Coronary artery (tissue), 2 donors: ENCODE measurements around the gene OXLD1.

Experiments
- DNase-seq: peaks from one replicate; pipeline ENCODE4 v3.0.0-alpha.2; 2017; ENCODE audit warnings: low spot score
- H3K27ac ChIP-seq, 2 donors: fragments of 200-600 bp; sonication (generic); one replicate each; pipeline ENCODE4 v1.5.1; 2016 to 2019
- H3K4me3 ChIP-seq: fragments of 200-600 bp; sonication (generic); 2 replicates; pipeline ENCODE4 v1.5.1; 2016; ENCODE audit warnings: mild to moderate bottlenecking, moderate library complexity
- TF ChIP-seq, protein P1 (sequence below): fragments of 200-600 bp; sonication (generic); IDR thresholded peaks from one replicate; pipeline ENCODE4 v1.5.1; 2019; ENCODE audit warnings: antibody characterized with exemption

OXLD1 gene

DNA sequence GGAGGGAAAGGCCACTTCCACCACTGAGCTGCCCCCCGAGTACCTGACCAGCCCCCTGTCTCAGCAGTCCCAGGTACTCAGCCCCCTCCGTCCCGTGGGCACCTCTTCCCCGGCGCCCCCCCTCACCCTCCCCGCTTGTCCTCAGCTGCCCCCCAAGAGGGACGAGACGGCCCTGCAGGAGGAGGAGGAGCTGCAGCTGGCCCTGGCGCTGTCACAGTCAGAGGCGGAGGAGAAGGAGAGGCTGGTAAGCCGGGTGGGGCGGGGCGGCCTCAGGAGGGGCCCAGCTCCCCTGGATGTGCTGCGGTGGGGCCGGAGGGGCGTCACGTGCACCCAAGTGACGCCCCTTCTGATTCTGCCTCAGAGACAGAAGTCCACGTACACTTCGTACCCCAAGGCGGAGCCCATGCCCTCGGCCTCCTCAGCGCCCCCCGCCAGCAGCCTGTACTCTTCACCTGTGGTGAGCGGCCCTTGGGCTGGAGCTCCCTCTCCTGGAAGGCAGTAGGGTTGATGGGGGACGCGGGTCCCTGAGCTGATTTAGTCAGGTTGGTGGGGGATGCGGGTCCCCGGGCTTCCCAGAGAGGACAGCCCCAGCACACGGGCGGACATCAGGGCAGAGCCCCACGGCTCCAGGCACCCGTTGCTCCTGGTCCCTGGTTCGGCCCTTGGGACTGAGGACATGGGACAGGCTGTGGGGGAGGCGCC lies 27.3 kb upstream of the OXLD1 start:
- H3K27ac ChIP-seq = no peak overlapping the region
- TF ChIP-seq, protein P1, sequence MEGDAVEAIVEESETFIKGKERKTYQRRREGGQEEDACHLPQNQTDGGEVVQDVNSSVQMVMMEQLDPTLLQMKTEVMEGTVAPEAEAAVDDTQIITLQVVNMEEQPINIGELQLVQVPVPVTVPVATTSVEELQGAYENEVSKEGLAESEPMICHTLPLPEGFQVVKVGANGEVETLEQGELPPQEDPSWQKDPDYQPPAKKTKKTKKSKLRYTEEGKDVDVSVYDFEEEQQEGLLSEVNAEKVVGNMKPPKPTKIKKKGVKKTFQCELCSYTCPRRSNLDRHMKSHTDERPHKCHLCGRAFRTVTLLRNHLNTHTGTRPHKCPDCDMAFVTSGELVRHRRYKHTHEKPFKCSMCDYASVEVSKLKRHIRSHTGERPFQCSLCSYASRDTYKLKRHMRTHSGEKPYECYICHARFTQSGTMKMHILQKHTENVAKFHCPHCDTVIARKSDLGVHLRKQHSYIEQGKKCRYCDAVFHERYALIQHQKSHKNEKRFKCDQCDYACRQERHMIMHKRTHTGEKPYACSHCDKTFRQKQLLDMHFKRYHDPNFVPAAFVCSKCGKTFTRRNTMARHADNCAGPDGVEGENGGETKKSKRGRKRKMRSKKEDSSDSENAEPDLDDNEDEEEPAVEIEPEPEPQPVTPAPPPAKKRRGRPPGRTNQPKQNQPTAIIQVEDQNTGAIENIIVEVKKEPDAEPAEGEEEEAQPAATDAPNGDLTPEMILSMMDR = no peak
- no peak for DNase-seq
- no peak overlapping the region for H3K4me3 ChIP-seq

DNA sequence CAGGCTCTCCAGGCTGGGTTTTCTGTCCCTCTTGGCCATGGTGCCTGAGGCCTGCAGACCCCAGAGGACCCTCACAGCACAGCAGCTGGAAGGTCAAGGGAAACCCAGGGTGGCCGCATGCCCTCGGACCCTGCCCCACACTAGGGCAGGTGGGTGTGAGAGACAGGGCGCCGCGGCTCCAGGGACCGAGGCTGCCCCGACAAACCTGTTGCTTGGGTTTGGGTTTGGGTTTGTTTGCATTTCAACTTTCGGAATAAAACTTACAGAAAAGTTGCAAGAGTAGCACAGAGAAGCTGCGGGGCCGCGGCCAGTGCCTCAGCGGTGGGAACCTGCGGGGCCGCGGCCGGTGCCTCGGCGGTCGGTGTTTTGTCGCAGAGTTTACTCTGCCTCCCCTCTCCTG lies 25.2 kb upstream of the OXLD1 start:
- no peak for DNase-seq
- H3K4me3 ChIP-seq = no peak overlapping the region
- no peak overlapping the region for H3K27ac ChIP-seq
- TF ChIP-seq, protein P1 = no peak

DNA sequence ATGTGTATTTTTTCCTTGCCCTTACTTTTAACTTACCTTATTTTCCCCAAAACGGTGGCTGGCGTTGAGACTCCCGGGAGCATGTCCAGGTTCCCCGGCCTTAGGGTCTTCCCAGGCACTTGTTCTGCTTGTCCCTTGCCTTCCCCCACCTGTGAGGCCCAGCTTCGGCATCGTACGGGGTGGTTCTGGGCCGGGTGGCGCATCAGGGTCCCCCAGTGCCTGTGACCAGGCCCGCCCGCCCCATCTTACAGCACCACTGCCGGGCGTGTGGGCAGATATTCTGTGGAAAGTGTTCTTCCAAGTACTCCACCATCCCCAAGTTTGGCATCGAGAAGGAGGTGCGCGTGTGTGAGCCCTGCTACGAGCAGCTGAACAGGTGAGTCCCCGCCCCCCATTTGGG lies 24.8 kb upstream of the OXLD1 start:
- TF ChIP-seq, protein P1 = no peak
- DNase-seq = no peak
- Histone ChIP-seq H3K4me3 (no peak overlapping the region), H3K27ac (no peak overlapping the region)

DNA sequence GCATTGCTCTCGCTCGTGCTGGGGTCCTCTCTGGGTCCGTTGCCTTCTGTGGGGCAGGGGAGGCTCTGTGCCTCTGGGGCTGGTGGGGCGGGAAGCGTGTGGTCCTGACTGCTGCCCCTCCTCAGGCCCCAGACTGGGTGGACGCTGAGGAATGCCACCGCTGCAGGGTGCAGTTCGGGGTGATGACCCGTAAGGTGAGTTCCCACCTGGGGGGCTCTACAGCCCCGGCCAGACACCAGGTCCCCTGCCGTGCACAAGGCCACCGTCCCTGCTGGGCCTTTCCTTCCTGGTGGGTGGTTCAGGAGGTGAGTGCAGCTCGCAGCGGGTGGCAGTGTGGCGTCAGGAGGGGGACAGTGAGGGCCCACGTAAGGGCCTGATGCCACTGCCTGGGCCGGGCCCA lies 24.1 kb upstream of the OXLD1 start:
- Histone ChIP-seq H3K4me3 (no peak overlapping the region), H3K27ac (no peak overlapping the region)
- TF ChIP-seq, protein P1 = no peak
- no peak for DNase-seq

DNA sequence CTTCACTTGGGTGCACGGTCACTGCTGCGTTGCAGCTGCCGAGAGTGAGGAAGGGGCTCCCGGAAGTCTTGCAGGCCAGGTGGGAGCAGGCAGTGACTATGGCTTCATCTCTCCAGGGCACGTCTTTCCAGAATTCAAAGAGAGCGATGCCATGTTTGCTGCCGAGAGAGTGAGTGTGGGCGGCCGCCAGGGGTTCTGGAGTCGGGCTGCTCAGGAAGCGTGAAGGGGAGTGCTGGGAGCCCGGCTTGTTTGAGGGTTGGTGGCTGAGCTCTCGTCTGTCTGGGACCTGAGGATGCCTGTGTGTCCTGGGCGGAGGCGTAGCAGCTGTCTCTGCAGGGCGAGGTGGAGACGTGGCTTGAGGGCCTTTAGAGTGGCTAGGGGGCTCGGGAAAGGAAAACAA lies 23.7 kb upstream of the OXLD1 start:
- no peak for DNase-seq
- TF ChIP-seq, protein P1 = no peak
- Histone ChIP-seq H3K27ac (no peak overlapping the region), H3K4me3 (no peak overlapping the region)

DNA sequence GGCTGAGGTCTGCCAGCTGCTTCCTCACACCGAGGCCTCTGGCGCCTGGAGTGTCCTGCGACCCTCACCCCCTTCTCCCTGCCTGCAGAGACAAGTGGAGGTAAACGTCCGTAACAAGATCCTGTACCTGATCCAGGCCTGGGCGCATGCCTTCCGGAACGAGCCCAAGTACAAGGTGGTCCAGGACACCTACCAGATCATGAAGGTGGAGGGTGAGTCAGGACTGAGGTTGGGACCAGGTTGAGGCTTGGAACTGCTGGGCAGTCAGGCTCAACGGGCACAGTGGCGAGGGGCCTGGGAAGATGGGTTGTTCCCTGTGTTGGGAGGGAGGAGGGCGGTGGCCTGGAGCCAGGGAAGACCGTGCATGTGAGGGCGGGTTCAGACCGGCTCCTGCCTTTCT lies 22.2 kb upstream of the OXLD1 start:
- H3K27ac ChIP-seq = no peak overlapping the region

More for the DNA sequence above, 22.2 kb upstream of the OXLD1 start:
- TF ChIP-seq, protein P1 = no peak
- DNase-seq = no peak
- no peak overlapping the region for H3K4me3 ChIP-seq
